ENCODE measurements around the gene C5orf34. TPM values are rescaled to one million over a fixed set of nuclear protein-coding genes. Genes with fewer than 3 reads are reported as not detected.

C5orf34 gene
- total and polyA plus RNA-seq, 9 of the 15 experiments (the other 6 are each of a cell fraction or from before 2014, with no cell fraction given): 13.2 to 32.6 (median 20.7) TPM

GRCh38 chr5:43514816-43515677 lies at the start of gene C5orf34 (continued):
- TF ChIP-seq ZNF347 (CRISPR knock-in tag; IDR thresholded peaks at IDR 0.05; ENCODE audit: low read depth) (no peak), CBX5 (IDR thresholded peaks at IDR 0.05; ENCODE audit: borderline replicate concordance, low read depth) (no peak), E2F1 (CRISPR knock-in tag; IDR thresholded peaks at IDR 0.05) (peak; percentile 80), ATF6 (CRISPR knock-in tag; IDR thresholded peaks at IDR 0.05) (0 out of 2 replicates have a peak, but pooled peaks have one; percentile 74), ZNF589 (CRISPR knock-in tag; IDR thresholded peaks at IDR 0.05; ENCODE audit: low read depth) (peak; percentile 66; the same call in 1 of the 2 replicates), BRF1 (IDR thresholded peaks at IDR 0.05; ENCODE audit: borderline replicate concordance, extremely low read depth, insufficient read length) (no peak), XRCC5 (IDR thresholded peaks at IDR 0.05; ENCODE audit: low read depth, low read length) (peak; percentile 71; the same call in 1 of the 2 replicates), RAD21 (CRISPR knock-in tag; conservative IDR thresholded peaks at IDR 0.05 in 1 of 2, IDR thresholded peaks at IDR 0.05 in 1 of 2) (0 out of 4 replicates have a peak, but pooled peaks of 1 of the 2 experiments have one; percentile 9), EZH2 (IDR thresholded peaks at IDR 0.05; ENCODE audit: borderline replicate concordance, low read depth, low read length) (no peak), ZFP91 (CRISPR knock-in tag; IDR thresholded peaks at IDR 0.05) (no peak), SIN3A (IDR thresholded peaks at IDR 0.05; ENCODE audit: borderline replicate concordance in 2 of 2, control insufficient read depth in 1 of 2, low read depth in 2 of 2, low read length in 2 of 2) (peak; percentile 49 to 68; a peak in 2 of 4 replicates), RCOR1 (IDR thresholded peaks at IDR 0.05; ENCODE audit: borderline replicate concordance in 1 of 2, low read depth in 2 of 2, low read length in 2 of 2) (peak; percentile 74 to 91; a peak in 3 of 4 replicates), CHD4 (IDR thresholded peaks at IDR 0.05; ENCODE audit: insufficient read depth, insufficient replicate concordance, low read depth, low read length, poor library complexity, severe bottlenecking) (no peak), NFIX (CRISPR knock-in tag; IDR thresholded peaks at IDR 0.05; ENCODE audit: low read depth) (no peak), MIER1 (IDR thresholded peaks at IDR 0.05; ENCODE audit: low read depth) (no peak), TCF7 (IDR thresholded peaks at IDR 0.05; ENCODE audit: borderline replicate concordance) (no peak), ESRRA (IDR thresholded peaks at IDR 0.05; ENCODE audit: borderline replicate concordance, low read depth) (peak; percentile 83; the same call in 1 of the 2 replicates), ZC3H4 (CRISPR knock-in tag; IDR thresholded peaks at IDR 0.05; ENCODE audit: borderline replicate concordance) (no peak), VEZF1 (CRISPR knock-in tag; IDR thresholded peaks at IDR 0.05) (peak; percentile 69)

All from K562 (cell line).